Skin epidermis (tissue), 12 donors: Measurements from ENCODE around the gene DLX2.
A peak's percentile ranks its signal among the peaks of the same experiment; 100 is the strongest.

Experiments used
- H3K27ac ChIP-seq, 21 experiments: fragments of 200-600 bp; sonication (generic) in 11 of 21; one replicate each; pipeline ENCODE4 v1.5.0; 2020; ENCODE audit warnings: mild to moderate bottlenecking in 3 of 21, inconsistent platforms in 2 of 21, moderate library complexity in 2 of 21
- H3K4me3 ChIP-seq, 7 experiments: fragments of 200-600 bp; sonication (generic) in 2 of 7; one replicate each; pipeline ENCODE4 v1.5.0; 2020; ENCODE audit warnings: inconsistent platforms in 2 of 7, mild to moderate bottlenecking in 2 of 7, moderate library complexity in 1 of 7

The DLX2 gene

DNA sequence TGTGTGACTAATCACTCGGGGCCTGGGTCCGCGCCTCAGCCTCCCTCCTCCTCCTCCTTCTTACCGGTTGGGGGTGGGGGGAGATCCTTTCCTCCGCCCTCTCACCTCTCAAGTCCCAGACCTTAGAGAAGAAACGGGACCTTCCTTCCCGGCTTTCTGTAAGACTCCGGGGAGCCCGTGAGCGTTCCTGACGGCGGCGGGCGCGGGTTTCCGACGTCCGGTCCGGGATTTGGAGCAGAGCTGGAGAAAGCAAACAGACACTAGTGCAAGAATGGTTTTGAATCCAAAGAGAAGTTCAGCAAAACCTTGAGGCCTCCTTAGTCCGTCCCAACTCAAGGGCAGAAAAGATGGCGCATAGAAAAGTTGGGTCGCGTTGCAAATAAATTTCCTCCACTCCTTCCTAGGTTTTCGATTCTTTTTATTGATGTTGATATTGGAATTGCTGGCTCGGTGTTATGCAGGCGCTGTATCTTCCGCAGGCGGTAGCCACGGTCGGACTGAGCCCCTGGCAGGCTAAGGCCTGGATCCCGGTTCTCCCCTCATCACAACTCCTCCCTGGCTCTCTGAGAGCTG is 15.4 kb downstream of the DLX2 start:
- peak overlapping the region in 4 of 7 experiments; percentile 1 to 48 (median 44) for H3K4me3 ChIP-seq
- H3K27ac ChIP-seq: peak overlapping the region in 2 of 21 experiments; percentile 34 to 73

DNA sequence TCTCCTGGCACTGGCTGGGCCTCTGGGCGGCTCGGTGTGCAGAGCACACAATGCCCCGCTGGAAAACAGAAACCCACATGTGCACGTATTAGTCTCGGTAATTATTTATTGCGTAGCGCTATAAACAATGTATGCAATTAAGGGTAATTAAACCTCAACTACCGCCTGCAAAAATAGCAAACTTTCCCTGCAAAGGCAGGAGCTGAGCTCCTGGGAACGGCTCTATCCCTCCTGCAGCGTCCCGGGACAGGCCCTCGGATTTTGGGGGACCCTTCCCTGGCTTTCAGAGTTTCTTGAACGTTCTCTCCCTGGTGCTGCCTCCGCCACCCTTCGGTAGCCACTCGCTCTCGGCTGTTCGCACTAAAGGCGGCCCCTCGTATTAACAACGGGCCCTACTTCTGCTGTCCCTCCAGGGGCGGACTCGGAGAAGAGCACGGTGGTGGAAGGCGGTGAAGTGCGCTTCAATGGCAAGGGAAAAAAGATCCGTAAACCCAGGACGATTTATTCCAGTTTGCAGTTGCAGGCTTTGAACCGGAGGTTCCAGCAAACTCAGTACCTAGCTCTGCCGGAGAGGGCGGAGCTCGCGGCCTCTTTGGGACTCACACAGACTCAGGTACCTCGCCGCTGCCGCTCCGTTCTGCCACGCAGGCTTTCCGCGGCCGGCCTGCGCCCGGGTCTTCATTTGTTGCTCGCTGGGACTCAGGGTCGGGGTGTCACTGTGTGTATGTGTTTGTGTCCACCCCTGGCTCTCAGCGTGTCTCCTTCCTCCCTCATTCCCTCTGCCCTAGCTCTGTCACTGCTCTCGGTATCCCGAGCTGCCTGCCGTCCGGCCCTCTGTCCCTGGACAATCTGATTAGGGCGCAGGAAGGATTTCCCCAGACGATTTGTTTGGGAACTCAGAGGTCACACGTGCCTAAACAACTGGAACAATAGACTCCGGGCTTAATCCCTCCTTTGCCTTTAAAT is 16.2 kb downstream of the DLX2 start:
- Histone ChIP-seq H3K4me3 (peak overlapping the region; percentile 1 to 49 (median 44)), H3K27ac (peak overlapping the region in 3 of 21 experiments; percentile 15 to 73 (median 58))

DNA sequence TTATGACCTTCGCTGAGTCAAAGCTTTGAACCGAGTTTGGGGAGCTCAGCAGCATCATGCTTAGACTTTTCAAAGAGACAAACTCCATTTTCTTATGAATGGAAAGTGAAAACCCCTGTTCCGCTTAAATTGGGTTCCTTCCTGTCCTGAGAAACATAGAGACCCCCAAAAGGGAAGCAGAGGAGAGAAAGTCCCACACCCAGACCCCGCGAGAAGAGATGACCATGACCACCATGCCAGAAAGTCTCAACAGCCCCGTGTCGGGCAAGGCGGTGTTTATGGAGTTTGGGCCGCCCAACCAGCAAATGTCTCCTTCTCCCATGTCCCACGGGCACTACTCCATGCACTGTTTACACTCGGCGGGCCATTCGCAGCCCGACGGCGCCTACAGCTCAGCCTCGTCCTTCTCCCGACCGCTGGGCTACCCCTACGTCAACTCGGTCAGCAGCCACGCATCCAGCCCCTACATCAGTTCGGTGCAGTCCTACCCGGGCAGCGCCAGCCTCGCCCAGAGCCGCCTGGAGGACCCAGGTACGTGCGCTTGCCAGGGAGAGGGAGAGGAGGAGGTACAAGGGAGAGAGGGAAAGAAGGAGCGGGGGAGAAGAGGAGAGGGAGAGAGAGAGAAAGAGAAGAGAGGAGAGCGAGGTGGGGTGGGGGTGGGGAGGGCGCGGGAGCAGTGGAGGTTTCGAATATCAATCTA is 17.1 kb downstream of the DLX2 start, which contains the start of gene DLX1:
Gene DLX1 (plus strand): TSS at position 48 of the 700 bp plus-strand sequence. CDS start 171 bp downstream, at position 219.
- Histone ChIP-seq H3K4me3 (peak within 1 kb of the TSS; percentile 29 to 49 (median 44)), H3K27ac (peak within 1 kb of the TSS in 8 of 21 experiments; percentile 16 to 73 (median 58))

DNA sequence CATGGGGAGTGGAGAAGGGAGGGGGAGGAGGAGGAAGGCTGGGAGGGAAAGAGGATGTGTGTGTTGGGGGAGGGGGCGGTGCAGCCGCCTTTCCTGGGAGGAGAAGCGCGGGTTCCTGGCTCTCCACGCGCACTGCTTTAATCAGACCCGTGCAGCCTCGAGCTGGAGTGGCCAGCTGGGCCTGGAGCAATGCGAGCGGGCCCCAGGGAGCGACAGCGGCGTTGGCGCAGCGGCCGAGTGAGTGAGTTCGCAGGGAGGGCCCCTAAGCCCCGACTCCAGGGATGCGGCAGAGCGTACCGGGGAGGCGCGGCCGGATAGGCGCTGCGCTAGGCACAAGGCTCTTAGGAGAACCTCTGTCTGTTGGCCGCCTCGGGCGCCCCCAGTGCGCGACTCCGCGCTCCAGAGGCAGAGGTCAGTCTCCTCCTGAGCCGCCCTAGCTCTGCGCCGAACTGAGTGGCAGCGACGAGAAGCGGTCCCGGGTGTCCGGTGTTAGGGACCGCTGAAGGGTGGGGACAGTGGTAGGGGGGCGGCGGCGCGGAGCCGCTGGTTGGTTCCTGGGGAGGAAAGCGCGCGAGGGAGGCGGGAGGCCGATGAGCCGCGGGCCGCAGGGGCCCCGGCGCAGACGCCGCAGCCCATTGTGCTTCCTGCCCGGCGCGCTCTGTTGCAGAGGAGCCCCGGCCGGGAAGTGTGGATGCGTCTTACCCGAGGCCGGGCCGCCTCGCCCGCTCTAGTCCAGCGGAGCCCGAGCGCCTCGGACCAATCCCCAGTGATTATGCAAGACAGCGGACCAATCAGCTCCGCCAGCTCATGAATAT is 17.8 kb downstream of the DLX2 start:
- Histone ChIP-seq H3K27ac (peak overlapping the region in 6 of 21 experiments; percentile 13 to 68 (median 58)), H3K4me3 (peak overlapping the region; percentile 29 to 49 (median 44))

DNA sequence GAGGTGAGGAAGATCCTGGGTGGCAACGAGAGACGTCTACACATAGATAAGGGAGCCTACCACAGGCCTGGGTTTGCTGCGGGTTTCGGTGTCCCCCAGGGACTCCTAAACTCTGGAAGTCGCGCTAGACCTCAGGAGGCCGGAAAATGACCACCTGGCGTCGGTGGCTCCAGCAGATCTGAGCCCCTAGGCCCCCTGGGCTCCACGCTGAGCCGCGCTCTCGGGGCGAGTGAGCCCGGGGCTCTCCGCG is 18.4 kb downstream of the DLX2 start:
- H3K4me3 ChIP-seq: peak overlapping the region; percentile 29 to 49 (median 44)
- peak overlapping the region in 2 of 21 experiments; percentile 35 to 68 for H3K27ac ChIP-seq

DNA sequence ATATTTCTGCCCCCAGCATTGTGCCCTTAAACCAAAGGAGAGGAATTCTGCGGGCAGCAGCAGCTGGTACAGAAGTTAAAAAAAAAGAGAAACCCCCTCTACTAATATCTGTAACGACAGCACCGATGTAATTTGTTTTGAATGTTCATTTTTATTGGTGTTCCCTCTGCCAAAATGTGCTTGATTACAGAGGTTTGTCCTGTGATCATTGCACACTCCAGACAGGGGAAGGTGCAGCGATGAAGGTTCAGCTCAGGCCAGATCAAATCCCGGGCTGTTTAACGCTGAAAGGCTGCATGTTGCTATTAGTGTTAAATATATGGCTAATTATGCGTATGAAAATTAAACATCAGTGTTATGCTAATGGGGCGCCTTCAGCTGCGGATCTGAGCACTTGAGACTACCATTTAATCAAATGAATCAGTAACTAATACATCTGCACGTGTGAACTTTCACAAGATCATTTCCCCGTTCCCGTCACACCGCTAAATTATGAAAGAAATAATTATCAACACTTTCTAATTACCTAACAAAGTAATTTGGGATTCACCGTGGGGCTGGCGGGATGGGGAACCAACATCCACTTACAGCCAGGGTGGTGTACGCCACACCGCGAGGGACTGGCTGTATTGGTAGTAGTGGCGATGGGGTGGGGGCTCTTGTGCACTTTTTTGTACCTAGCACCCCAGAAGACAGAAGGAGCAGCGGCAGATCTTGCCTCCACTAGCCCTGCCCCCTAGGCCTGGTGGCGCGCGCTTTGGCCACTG is 18.9 kb downstream of the DLX2 start:
- Histone ChIP-seq H3K27ac (no peak overlapping the region), H3K4me3 (peak overlapping the region in 5 of 7 experiments; percentile 7 to 49 (median 44))

DNA sequence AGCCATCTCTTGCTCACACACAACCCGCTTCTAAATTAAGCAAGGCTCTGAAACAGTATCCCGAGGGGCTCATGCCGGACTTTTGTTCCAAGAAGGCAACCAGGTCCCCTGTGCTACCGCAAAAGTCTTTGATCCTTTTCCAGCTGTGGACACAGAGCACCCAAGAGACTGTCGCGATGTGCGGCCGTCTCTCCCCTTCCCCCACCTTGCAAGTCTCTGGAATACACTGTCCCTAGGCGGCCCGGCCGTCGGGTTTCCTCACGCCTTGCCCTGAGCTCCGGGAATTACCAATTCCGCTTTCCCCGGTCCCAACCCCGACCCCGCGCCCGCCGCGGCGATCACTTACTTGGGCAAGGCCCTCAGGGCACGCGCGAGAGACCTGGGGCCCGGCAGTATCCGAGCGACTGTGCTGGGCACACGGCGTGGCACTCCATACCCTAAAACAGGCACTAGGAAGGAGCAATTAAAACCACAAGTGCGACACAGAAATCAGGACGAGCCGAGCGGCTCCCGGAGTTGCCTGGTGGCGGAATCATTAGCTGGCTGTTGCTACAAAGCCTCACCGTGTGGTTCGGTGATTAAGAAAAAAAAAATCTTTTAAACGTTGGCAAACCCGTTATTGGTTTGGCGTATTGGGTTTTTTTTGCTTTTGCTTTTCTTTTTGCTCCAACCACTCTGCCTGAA is 19.6 kb downstream of the DLX2 start:
- no peak overlapping the region for H3K27ac ChIP-seq
- peak overlapping the region in 3 of 7 experiments; percentile 5 to 7 (median 7) for H3K4me3 ChIP-seq

DNA sequence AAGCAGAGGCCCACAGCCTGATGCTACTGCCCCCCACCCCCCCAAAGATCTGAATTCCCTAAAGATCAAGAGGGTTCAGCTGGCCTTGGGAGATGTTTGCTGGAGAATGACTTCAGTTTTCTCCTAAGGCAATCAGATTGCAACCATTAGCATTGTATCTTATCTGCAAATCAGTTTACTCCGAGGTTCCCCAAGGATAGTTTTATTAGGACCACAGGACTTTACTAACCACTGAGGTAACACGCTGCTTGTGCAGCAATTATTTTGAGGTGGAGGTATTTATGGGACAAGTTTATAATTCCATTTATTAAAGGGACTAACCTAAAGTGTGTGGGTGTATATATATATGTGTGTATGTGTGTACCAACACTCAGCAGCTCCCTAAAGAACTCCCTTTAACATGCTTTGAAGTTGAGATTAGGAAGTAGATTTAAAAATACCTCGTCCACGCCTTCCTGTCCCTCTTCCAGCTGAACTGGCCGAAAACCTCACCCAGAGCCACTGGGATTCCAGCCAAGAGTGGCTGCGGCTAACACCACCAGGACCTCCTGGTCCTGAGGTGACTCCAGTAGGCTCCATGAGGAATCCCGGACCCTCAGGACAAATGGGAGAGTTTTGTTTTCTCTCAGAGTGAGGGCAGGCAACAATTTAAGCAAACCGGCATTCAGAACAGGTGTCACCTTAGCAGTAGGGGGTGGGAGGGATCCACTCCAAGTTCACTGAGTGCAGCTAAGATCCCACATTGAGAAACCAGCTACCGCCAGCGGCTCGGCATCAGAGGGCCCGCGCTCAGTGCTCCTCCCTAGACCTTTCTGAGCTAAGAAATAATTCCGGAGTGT is 20.4 kb downstream of the DLX2 start:
- no peak overlapping the region for H3K27ac ChIP-seq
- H3K4me3 ChIP-seq: no peak overlapping the region

DNA sequence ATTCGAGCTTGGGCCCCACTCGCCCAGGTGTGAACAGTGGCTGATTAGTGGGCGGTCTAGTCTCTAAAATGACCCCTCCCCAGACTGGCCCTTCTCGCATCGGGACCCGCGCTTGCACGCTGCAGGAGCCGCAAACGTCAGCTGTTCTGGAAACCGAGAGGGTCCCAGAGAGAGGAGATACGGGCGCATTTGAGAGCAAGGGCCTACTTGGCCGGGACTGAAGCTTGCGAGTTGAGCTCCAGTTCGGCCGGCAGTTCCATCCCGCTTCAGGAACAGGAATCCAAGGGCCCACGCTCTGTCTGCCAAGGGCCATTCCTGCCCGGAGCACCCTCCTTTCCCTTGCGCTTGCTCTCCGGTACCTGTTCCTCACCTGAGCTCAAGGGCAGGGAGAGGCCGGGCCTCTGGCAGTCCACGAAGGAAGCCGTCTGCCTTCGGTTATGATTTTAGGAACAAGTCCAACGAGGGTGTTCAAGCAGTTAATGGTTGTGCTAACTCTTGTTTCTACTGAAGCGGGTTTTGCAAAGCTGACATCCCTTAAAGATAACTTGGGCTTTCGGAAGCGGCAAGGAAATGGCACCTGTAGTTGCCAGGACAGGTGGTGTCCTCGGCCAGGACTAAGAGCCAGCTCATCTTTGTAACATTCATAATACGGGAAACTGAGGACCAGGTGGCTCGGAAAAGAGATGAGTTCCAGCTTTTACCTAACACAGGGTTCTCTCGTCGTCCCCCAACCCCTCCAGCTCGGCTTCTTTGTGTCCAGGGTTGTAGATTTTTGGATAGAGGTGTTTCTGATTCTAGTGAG is 21.3 kb downstream of the DLX2 start:
- H3K27ac ChIP-seq: no peak overlapping the region
- no peak overlapping the region for H3K4me3 ChIP-seq

DNA sequence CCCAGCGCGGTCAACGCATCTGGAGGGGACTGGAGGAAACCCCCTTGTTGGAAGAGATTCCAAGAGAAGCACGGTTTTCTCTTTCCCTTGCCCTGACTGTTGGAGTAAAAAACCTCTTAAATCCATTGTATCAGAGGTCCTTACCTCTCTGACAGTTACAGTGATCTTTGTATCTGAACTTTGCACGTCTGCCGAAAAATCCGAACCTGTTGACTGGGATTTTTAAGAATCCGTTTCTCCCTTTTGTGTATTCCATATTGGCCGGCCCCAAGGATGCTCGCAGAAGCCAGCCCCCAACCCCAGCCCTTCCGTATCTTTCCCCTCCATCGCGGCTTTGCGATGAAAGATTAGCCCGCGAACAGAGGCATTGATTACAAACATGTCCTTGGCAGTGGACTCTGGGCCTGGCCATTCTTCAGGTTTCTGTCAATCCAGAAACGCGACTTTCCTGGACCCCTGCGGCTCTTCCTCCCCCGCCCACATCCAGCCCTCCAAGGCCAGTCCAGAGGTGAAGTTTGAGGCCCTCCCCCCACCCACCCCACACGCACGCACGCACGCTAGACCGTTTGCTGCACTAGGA is 22.0 kb downstream of the DLX2 start:
- no peak overlapping the region for H3K27ac ChIP-seq
- no peak overlapping the region for H3K4me3 ChIP-seq

DNA sequence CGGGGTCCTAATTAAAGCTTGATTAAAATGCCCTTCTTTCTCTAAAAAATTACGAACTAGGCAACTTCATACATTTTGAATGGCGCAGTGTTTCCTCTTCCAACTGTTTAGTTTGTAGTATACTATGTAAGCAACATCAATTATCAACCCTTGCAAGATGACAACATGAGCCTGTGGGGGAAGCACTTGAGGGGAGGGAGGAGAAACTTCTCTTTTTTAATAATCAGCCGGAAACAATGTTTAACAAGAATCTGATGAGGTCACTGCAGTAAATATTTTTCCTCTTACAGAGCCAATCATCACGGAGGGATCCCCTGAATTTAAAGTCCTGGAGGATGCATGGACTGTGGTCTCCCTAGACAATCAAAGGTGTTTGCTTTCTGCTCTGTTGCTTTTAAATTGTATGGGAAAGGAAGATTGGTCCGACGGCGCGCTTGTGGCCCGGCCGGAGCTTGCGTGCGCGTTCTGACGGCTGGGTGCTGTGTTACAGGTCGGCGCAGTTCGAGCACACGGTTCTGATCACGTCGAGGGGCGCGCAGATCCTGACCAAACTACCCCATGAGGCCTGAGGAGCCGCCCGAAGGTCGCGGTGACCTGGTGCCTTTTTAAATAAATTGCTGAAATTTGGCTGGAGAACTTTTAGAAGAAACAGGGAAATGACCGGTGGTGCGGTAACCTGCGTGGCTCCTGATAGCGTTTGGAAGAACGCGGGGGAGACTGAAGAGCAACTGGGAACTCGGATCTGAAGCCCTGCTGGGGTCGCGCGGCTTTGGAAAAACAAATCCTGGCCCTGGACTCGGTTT is 22.7 kb downstream of the DLX2 start:
- Histone ChIP-seq H3K4me3 (no peak overlapping the region), H3K27ac (no peak overlapping the region)

DNA sequence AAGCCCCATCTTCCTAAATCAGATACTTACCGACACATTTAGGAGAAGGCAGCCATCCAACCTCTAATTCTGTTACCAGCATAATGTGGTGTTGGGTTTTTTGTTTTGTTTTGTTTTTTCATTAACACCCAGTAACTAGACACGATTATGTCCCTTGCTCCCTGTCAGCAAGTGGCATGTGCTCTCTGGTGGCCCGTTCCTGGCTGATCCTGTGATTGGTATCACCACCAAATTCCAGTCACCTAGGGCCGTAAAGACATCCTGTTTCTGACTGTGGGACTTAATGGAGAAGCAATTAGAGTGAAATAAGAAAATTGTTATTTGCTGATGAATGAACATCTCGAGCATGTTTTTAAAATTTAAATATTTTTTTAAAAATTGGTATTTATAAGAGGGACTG is 23.3 kb downstream of the DLX2 start:
- H3K4me3 ChIP-seq: no peak overlapping the region
- no peak overlapping the region for H3K27ac ChIP-seq

DNA sequence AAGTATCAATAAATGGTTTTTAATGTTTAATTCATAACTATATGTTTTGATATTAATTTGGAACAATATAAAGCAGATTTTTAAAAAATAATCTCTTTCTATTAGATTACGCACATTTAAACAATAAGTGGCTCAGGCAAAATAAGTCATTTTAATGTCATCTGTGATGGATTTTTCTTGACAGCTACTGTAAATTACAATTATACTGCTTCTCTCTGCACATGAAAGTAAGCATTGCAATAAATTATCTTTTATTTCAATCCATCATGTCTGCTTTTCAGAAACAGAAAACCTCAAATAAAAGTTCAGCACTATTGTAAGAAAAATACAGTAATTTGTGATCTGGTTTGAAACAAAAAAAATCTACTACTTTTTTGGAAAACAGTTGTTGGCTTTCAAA is 28.4 kb downstream of the DLX2 start:
- Histone ChIP-seq H3K4me3 (no peak overlapping the region), H3K27ac (no peak overlapping the region)

DNA sequence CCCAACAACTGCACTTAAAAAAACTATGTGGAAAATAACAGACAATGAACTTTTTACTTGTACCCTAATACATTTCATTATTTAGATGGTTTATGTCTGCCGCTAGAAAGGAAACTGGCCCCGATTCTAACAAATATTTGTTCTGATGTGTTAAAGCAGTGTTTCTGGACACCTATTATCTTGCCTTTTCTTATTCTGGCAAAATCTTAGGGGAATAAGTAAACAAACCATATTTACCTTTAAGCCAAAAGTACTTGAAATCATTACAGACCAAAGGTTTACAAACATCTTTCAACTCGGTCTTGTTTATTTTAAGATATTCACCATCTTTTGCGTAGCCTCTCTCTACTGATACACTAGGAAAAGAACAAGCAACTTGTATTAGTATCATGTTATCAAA is 29.2 kb downstream of the DLX2 start:
- H3K27ac ChIP-seq: no peak overlapping the region
- no peak overlapping the region for H3K4me3 ChIP-seq

DNA sequence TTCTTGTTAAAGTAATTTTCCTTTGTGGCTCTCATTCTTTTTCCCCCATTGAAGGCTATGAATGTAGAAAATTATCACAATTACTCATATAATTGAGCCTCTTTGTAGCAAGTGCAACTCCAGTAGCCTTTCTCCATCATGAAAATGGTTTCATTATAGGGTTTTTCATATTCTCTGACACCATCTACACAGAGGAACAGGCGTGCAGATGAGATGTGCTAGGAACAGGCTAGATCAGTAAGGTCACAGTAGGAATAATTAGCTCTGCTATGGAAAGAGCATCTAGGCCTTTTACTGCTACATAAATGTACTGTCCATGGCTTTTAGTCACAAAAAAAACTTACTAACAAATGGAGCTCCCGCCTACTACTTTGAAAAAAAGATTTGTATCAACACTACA is 30.0 kb downstream of the DLX2 start:
- no peak overlapping the region for H3K4me3 ChIP-seq
- no peak overlapping the region for H3K27ac ChIP-seq

DNA sequence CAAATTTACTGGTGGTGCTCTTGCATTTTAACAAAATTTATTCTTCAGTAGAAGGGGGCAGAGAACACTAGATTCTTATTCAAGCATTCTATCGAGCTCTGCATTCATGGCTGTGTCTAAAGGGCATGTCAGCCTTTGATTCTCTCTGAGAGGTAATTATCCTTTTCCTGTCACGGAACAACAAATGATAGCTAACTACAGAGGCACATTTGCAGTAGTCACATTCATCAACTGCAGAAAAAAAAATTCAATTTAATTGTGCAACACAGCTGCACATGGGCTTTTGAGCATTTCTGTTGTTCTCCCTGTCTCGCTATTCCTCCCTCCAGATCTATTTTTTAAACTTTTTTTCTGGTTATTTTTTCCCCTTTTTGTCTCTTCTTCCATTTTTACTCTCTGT is 30.4 kb downstream of the DLX2 start:
- no peak overlapping the region for H3K27ac ChIP-seq
- H3K4me3 ChIP-seq: no peak overlapping the region
